ENCODE results near the gene JADE3.

The JADE3 gene

GRCh38 chrX:46918434-46918833 is 6.2 kb downstream of the JADE3 start:
- TF ChIP-seq REST (IDR thresholded peaks at IDR 0.05; ENCODE audit: low read depth) (no peak), TEAD4 (IDR thresholded peaks at IDR 0.05) (no peak), MAX (IDR thresholded peaks at IDR 0.05) (no peak), TAF1 (IDR thresholded peaks at IDR 0.05; ENCODE audit: low read depth) (no peak), RAD21 (IDR thresholded peaks at IDR 0.05; ENCODE audit: low read depth) (no peak), EP300 (IDR thresholded peaks at IDR 0.05; ENCODE audit: borderline replicate concordance) (no peak), USF1 (IDR thresholded peaks at IDR 0.05) (no peak), YY1 (IDR thresholded peaks at IDR 0.05; ENCODE audit: low read depth) (no peak), NFIC (IDR thresholded peaks at IDR 0.05) (no peak), TCF12 (IDR thresholded peaks at IDR 0.05; ENCODE audit: low read depth) (no peak), ZBTB7A (IDR thresholded peaks at IDR 0.05; ENCODE audit: low read depth) (no peak), CREB1 (IDR thresholded peaks at IDR 0.05; ENCODE audit: low read depth) (no peak), EGR1 (IDR thresholded peaks at IDR 0.05) (no peak), FOXM1 (IDR thresholded peaks at IDR 0.05; ENCODE audit: borderline replicate concordance, low read depth) (no peak), CEBPB (IDR thresholded peaks at IDR 0.05) (no peak)

GRCh38 chrX:46920235-46920634 is 8.0 kb downstream of the JADE3 start:
- TF ChIP-seq EGR1 (IDR thresholded peaks at IDR 0.05): no peak
- no peak for TF ChIP-seq TAF1 (IDR thresholded peaks at IDR 0.05; ENCODE audit: low read depth)
- no peak for TF ChIP-seq CEBPB (IDR thresholded peaks at IDR 0.05)

- no peak for TF ChIP-seq NFIC (IDR thresholded peaks at IDR 0.05)
- no peak for TF ChIP-seq EP300 (IDR thresholded peaks at IDR 0.05; ENCODE audit: borderline replicate concordance)
- no peak for TF ChIP-seq TEAD4 (IDR thresholded peaks at IDR 0.05)
- TF ChIP-seq TCF12 (IDR thresholded peaks at IDR 0.05; ENCODE audit: low read depth): no peak
Measured at GRCh38 chrX:46922611-46923010, 10.4 kb downstream of the JADE3 start.

- no peak for TF ChIP-seq REST (IDR thresholded peaks at IDR 0.05; ENCODE audit: low read depth)
- no peak for TF ChIP-seq TAF1 (IDR thresholded peaks at IDR 0.05; ENCODE audit: low read depth)
- no peak for TF ChIP-seq CEBPB (IDR thresholded peaks at IDR 0.05)
- no peak for TF ChIP-seq TCF12 (IDR thresholded peaks at IDR 0.05; ENCODE audit: low read depth)
- TF ChIP-seq NFIC (IDR thresholded peaks at IDR 0.05): no peak
- no peak for TF ChIP-seq EGR1 (IDR thresholded peaks at IDR 0.05)
- TF ChIP-seq YY1 (IDR thresholded peaks at IDR 0.05; ENCODE audit: low read depth): no peak
- TF ChIP-seq FOXM1 (IDR thresholded peaks at IDR 0.05; ENCODE audit: borderline replicate concordance, low read depth): no peak
- no peak for TF ChIP-seq USF1 (IDR thresholded peaks at IDR 0.05)
- TF ChIP-seq RAD21 (IDR thresholded peaks at IDR 0.05; ENCODE audit: low read depth): no peak
- TF ChIP-seq ZBTB7A (IDR thresholded peaks at IDR 0.05; ENCODE audit: low read depth): no peak
- TF ChIP-seq CREB1 (IDR thresholded peaks at IDR 0.05; ENCODE audit: low read depth): no peak
- TF ChIP-seq EP300 (IDR thresholded peaks at IDR 0.05; ENCODE audit: borderline replicate concordance): no peak
- no peak for TF ChIP-seq TEAD4 (IDR thresholded peaks at IDR 0.05)
- no peak for TF ChIP-seq MAX (IDR thresholded peaks at IDR 0.05)
Measured at GRCh38 chrX:46927718-46928117, 15.5 kb downstream of the JADE3 start.

- TF ChIP-seq TCF12 (IDR thresholded peaks at IDR 0.05; ENCODE audit: low read depth) (no peak), CEBPB (IDR thresholded peaks at IDR 0.05) (no peak), MAX (IDR thresholded peaks at IDR 0.05) (no peak), YY1 (IDR thresholded peaks at IDR 0.05; ENCODE audit: low read depth) (no peak), FOXM1 (IDR thresholded peaks at IDR 0.05; ENCODE audit: borderline replicate concordance, low read depth) (no peak), TAF1 (IDR thresholded peaks at IDR 0.05; ENCODE audit: low read depth) (no peak), EGR1 (IDR thresholded peaks at IDR 0.05) (no peak), RAD21 (IDR thresholded peaks at IDR 0.05; ENCODE audit: low read depth) (no peak), TEAD4 (IDR thresholded peaks at IDR 0.05) (no peak), EP300 (IDR thresholded peaks at IDR 0.05; ENCODE audit: borderline replicate concordance) (no peak), CREB1 (IDR thresholded peaks at IDR 0.05; ENCODE audit: low read depth) (no peak), NFIC (IDR thresholded peaks at IDR 0.05) (no peak), REST (IDR thresholded peaks at IDR 0.05; ENCODE audit: low read depth) (no peak), ZBTB7A (IDR thresholded peaks at IDR 0.05; ENCODE audit: low read depth) (no peak), USF1 (IDR thresholded peaks at IDR 0.05) (no peak)
Measured at GRCh38 chrX:46929439-46930261, 17.4 kb downstream of the JADE3 start.
